Skin of body (tissue), 2 donors: ENCODE data around the gene COX14. TPM values are rescaled to one million over a fixed set of nuclear protein-coding genes. Genes with fewer than 3 reads are reported as not detected.
"Not testable (repeated sequence)": the region's sequence is repeated elsewhere in the genome, so short reads cannot be mapped to it uniquely, and the experiment has no call there.

Experiments
- DNase-seq: peaks from one replicate; lab custom pipeline; 2025; lab: John Stamatoyannopoulos, UW
- total RNA-seq: library from RNA; depleted of rRNA; stranded (reverse); fragments of >200 nt; gene quantifications from one replicate; pipeline ENCODE4 v1.2.3, GENCODE V29; 2014

COX14 gene
- total RNA-seq, 1 donor from 2014 or later, result 34.8 TPM

DNA sequence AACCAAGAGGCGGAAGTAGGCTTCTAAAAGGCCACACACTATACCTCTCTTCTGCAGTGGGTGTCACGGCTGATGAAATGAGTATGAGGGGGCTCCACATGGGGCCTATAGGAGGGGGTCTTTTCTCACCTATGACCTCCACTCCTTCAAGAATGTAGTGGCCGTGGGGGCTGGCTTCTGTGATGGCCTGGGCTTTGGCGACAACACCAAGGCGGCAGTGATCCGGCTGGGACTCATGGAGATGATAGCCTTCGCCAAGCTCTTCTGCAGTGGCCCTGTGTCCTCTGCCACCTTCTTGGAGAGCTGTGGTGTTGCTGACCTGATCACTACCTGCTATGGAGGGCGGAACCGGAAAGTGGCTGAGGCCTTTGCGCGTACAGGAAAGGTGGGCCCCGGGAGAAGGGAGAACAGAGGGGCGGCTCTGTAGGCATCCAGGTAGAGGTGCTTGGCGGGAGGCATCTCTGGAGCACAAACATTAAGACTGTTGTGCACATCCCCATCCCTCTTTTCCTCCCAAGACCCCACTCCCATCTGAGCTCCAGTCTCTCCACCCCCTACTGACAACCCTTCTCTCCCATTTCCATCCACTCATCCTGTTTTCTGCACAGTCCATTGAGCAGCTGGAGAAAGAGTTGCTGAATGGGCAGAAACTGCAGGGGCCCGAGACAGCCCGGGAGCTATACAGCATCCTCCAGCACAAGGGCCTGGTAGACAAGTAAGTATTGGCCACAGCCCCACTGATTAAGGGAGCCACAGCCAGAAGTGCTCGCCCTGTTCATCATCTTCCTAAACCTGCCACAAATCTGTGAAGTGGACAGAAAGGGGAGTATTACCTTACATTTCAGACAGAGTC is 4.4 kb upstream of the COX14 start:
- DNase-seq, result no peak

DNA sequence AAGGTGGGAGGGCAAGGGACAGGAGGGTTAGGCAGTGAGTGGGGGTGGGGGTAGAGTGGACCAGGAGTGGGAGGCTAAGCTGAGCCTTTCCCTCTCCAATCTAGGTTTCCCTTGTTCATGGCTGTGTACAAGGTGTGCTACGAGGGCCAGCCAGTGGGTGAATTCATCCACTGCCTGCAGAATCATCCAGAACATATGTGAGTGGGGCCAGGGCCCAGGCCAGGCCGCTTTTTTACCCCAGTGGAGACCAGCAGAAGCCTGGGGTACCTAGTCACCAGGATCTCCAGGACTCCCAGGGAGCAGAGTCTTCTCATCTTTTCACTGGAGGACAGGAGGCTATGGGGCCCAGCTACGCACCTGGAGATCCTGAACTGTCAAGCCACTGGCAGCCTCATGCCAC is 2.7 kb upstream of the COX14 start:
- no peak for DNase-seq

DNA sequence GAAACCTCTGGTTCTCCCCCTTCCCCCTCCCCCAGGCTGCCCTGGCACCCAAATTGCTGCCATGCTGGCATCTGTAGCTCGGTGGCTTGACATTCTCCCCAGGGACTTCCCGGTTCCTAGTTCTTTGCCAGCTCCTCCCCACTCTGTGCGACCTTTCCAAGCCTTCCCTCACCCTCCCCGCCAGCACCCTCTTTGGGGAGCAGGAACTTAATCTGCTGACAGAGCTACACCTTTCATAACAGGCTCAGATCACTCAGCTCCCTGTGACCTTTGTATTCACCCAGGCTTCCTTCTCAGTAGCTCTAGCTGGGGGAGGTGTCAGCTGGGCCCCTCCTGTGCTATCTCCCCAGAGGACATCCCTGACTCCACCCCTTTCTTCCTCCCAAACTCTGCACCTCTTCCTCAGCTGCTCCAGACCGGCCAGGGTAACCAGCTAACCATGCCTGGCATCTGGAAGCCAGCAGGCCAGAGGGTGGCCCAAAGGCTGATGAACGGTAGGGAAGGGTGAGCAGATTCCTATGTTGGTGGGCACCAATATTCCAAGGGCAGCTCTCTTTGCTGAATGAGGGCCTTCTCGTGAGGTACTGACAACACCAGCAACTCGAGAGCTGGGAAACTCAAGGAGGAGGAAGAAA is 1.8 kb upstream of the COX14 start:
- no peak for DNase-seq

DNA sequence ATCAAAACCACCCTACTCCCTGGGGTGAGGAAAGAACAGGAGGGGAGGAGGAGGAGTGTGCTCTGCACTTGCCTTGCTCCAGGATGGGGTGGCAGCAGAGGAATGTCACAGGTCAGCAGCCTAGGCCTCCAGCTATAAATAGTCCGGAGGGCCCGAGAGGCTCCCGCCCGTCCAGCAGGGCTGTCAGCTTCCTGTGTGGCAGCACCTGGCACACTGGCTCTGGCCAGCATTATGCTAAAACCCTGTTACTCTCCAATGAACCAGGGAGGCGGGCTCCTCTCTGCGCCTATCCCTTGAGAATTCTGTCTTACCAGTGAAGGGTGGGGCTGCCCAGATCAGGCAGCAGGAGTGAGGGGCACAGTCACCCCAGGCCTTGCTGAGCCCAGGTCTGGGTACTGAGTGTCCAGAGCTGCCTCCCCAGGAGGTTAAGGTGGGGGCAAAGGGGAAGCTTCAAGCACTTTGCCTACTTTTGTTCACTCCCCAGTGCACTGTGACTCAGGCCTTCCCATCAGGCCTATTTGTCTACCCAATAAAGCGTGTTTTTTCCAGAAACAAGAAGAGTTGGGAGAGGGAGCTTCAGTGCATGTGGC is 1.2 kb upstream of the COX14 start:
- peak; percentile 29 for DNase-seq

DNA sequence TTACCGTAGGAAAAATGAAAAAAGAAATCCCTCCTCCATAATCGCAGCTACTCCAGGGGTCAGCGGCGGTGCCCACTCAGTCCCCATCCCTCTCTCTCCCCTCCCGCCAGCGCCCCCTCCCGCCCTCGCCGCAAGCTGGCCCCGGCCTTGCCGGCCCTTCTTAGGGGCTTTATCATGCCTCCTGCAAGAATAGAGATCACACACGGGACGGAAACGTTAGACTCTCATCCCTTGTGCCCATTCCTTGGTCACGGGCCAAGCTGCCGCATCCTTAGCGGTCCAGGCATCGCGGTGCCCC is 692 bp upstream of the COX14 start:
- no peak for DNase-seq

DNA sequence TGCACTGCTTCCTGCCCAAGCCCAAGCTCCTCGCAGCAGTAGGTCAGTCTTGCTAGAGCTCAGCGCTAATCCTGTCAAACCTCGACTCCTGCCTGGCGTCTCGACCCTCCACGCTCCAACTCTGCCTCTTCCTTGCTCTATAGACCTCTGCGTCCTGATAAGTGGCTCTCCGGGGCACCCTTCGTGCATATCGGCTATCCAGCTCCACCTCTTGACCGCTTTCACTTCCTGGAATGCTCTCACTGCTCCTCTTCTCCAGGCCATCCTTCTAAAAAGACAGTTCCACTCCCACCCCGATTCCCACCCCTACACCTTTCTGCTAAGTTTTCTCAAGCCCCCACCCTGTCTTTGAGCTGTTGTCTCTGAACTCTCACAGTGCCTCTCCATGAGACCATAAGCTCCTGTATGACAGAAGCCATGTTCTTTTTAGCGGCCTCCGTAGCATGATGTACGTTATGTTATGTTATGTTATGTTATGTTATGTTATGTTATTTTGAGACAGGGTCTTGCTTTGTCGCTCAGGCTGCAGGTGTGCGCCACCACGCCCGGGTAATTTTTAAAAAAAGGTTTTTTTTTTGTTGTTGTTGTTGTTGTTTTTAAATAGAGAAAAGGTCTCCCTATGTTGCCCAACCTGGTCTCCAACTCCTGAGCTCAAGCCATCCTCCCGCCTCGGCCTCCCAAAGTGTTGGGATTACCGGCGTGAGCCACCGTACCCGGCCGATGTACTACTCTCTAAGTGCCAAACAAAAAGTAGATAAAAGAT is 601 bp downstream of the COX14 start:
- DNase-seq, result peak; percentile 54

DNA sequence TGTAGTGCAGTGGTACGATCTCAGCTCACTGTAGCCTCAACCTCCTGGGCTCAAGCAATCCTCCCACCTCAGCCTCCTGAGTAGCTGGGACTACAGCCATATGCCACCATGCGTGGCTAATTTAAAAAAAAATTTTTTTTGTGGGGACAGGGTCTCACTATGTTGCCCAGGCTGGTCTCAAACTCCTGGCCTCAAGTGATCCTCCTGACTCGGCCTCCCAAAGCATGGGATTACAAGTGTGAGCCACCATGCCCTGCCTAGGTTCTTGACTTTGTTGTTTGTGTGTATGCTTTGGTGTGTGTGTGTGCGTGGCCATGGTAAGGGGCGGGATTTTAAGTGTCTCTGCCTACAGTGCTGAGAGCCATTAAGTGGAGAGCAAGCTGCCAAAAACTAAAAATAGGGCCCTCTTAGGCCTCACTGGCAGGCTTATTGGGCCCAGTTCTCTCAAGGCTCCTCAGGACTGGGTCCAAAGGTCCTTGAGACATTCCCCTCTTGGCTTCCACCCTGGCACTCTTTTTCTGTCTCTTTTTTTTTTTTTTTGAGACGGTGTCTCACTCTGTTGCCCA is 5.1 kb downstream of the COX14 start:
- DNase-seq, result no peak

DNA sequence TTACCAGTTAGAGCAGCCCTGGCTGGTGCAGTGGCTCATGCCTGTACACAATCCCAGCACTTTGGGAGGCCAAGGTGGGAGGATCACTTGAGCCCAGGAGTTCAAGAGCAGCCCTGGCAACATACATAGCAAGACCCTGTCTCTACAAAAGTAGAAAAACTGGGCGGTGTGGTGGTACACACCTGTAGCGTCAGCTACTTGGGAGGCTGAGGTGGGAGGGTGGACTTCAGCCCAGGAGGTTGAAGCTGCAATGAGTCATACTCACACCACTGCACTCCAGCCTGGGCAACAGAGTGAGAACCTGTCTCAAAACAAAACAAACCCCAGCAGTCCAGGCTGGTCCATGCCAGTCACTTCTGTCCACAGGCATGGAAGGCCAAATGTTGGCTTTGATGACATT is 7.4 kb downstream of the COX14 start:
- no peak for DNase-seq

DNA sequence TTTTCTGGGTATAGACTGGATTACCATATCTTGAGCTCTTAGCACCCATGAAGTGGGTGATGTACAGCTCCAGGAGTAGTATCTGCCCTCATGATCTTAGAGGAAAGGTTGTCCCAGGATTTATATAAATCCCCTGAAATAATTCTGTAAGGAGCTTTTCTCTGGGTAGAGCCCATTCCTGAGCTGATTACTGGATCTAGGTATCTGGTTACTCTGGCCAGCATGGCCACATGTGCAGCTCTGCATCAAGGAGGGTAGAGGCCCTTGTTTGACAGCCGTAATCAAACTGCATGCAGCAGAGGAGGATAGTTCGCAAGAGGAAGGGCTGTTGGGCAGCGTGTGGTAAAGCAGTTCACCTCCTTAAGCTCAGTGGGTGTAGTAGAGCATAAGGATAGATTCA is 8.5 kb downstream of the COX14 start:
- DNase-seq, result no peak

DNA sequence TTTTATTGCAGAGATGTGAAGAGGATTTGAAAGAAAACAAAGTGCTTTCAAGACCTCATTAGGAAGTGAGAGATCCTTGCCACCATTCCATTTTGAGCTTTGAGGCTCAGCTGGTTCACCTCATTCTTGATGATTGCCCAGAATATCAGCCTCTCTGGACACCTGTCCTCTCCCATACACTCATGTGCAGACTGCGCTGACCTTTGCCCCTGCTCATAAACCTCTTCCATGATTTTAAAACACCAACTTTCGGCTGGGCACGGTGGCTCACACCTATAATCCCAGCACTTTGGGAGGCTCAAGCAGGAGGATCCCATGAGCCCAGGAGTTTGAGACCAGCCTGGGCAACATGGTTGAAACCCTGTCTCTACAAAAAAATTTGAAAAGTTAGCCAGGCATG is 8.9 kb downstream of the COX14 start:
- DNase-seq, result no peak

DNA sequence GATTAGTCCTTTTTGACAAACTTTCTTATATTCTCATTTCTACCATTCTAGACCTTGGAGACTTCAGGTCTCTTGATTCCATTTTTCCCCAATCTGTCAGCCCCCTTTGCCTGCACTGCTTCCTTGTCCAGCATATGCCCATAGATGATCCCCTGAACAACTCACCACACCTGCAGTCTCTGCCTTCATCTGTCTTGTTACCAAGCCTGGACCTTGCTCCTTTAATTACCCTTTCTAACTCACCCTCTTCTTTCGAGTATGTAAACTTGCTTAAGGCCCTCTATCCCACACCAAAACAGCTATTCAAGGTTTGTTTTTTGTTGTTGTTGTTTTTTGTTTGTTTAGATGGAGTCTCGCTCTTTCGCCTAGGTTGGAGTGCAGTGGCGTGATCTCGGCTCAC is 9.6 kb downstream of the COX14 start:
- DNase-seq, result no peak

DNA sequence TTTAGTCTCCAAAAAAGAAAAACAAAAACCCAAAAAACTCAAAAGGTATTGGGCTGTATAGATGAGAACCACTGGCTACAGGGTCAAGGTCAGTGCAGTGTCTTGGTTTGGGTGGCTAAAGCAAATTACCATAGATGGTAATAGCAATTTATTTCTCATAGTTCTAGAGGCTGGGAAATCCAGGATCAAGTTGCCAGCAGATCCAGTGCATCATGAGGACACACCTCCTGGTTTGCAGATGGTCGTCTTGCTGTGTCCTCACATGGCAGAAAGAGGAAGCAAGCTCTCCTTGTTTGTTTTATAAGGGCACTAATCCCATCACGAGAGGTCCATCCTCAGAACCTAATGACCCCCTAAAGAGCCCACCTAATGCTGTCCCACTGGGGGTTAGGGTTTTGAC is 11.2 kb downstream of the COX14 start:
- no peak for DNase-seq

DNA sequence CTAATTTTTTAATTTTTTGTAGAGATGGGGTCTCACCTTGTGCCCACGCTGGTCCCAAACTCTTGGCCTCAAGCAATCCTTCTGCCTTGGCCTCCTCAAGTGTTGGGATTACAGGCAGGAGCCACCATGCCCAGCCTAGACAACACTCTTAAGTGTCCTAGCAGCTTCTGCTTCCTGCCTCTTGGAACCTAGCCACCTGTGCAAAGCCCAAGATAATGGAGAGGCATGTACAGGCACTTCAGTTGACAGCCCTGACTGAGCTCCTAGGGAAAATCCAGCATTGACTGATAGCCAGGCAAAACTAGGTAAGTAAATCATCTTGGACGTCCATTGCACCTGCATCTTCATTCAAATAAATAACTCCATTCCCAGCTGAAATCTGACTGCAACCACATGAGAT is 15.5 kb downstream of the COX14 start:
- no peak for DNase-seq

DNA sequence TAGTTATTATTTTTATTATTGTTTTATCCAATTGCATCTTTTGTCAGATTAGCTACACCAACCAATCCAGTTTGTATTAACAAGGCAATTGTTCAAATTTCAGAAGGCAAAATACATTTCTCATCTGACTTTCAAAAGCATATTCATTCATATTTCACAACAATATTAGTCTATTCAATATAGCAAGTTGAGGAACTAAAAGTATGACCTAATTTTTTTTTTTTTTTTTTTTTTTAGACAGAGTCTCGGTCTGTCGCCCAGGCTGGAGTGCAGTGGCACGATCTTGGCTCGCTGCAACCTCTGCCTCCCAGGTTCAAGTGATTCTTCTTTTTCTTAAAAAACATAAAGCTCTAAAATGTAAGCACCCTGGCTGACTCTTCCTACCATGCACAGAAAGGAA is 17.3 kb downstream of the COX14 start:
- DNase-seq, result no peak

DNA sequence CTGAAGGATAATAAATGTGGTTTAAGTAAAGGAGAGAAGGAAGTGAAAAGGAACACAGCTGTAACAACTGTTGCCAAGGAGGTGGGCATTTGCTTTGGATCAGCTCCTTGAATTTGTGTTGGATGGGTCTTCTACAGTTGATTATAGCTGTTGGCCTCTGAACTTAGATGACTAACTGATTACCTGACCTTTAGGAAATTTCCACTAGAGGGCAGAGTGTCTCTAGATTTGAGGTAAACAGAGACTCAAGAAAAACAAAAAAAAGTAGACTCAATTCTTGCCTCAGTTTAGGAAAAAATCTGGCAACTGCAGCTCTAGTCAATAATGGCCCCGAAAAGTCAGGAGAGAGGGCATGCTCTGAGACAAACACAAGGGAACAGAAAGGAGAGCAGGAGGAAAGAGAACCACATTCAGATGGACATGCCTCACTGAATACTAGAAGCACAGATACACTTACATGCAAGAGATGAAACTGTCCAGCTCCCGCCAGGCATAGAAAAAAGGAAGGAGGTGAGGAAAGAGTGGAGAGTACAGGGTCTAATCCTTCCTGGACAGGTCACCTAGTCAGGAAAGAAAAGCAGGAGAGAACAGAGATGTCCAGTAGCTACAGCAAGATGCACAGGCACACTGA is 20.6 kb downstream of the COX14 start:
- DNase-seq, result no peak

DNA sequence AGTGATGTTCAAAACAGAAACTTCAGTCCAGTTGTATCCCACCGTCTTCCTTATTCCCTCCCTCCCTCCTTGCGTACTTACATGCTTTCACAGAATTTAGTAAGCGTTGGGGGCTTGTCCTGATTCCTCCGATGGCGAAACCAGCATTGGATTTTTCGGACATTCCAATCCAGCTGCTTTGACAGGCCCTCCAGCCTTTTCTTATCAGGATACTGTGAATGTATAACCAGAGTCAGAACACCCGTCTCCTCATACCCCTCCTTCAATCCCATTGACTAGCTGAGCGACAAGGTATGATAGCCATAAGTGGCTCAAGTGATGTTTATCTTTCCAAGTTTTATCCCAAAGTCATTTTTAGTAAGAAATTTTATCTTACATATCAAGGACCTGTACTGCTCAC is 31.0 kb downstream of the COX14 start:
- no peak for DNase-seq

DNA sequence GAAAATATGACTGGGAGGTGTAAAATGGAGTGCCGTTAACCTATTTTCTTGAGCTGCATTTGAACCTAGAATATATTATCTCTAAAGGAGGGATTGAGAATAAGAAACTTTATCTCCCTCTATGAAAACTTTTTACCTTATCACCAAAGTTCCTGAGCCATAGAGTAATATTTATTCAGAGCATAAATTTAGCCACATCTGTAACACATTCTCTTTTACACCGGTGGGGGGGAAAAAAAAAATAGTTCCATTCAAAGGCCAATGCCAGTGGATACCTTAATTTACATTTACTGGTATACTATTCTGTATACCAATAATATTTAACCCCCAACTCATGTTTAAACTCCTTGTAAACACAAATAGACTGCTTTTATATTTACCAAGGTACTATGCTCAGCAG is 33.4 kb downstream of the COX14 start:
- DNase-seq, result no peak

DNA sequence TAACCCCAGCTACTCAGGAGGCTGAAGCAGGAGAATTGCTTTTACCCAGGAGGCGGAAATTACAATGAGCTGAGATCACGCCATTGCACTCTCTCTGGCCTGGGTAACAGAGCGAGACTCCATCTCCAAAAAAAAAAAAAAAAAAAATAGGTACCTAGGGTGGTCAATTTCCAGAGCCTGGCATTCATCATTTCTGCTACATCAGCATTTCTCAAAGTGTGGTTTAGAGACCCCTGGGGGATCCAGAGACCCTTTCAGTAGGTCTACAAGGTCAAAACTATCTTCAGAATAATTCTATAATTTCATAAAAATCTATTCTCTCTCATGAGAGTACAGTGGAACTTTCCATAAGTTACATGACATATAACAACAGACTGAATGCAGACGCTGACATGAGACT is 35.2 kb downstream of the COX14 start:
- no peak for DNase-seq

DNA sequence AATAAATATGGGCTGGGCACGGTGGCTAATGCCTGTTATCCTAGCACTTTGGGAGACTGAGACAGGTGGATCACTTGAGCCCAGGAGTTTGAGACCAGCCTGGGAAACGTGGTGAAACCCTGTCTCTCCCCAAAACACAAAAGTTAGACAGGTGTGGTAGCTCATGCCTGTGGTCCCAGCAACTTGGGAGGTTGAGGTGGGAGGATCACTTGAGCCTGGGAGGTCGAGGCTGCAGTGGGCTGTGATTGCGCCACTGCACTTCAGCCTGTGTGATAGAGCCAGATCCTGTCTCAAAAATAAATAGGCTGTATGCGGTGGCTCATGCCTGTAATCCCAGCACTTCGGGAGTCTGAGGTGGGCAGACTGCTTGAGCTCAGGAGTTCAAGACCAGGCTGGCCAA is 36.0 kb downstream of the COX14 start:
- DNase-seq, result not testable (repeated sequence)

DNA sequence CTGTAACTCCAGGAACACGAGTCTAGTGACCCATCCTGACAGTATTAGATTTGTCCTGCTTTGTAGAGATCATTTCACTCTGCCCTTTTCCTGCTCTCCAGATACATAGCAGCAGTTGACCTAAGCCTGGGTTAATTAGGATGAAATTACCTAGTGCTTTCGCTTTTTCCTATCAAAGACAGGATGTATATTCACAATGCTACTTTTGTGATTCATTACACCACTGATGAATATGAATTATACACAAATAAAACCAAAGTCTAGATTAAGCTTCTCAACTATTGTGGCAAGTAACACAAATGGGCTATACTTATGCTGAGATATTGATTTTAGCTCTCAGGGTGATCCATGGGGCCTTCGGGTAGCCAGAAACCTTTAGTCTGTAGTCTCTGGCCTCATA is 37.3 kb downstream of the COX14 start:
- no peak for DNase-seq

DNA sequence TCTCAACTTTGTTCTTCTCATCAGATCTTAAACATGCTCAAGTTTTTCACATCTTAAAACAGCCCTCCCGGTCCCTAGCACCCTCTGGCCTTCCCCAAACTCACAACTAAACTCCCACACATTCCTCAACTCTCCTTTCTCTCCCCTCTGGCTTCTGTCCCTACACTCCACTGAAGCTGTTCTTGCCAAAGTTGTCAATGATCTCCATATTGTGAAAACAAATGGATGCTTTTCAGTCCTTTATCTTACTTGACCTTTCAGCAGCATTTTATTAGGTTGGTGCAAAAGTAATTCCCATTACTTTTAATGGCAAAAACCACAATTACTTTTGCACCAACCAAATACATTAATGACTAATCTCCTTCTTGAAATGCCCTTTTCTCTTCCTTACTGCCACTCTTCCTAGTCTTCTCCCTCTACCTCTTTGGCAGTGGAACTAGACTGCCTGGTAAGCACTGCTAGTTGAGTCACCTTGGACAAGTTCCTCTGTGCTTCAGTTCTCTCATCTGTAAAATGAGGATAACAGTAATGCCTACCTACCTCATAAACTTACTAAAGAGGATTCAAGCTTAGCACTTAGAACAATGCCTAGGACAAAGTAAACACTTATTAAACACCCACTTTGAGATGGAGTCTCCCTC is 39.1 kb downstream of the COX14 start:
- no peak for DNase-seq
